SK-N-SH treated with all-trans-retinoic acid at 6 μM for 48 hours (cell line): ENCODE results near the gene DUSP3.

ENCODE experiments used
- ARNTL ChIP-seq: fragments of 450-650 bp; formaldehyde crosslinking; IDR thresholded peaks from 2 replicates; pipeline ENCODE4 v1.5.0; 2020; ENCODE audit warnings: low read depth, mild to moderate bottlenecking, moderate library complexity, borderline replicate concordance
- CSDC2 ChIP-seq: fragments of 250-450 bp; sonication (Bioruptor Pico); IDR thresholded peaks from 2 replicates; pipeline ENCODE4 v1.5.0; 2020; ENCODE audit warnings: mild to moderate bottlenecking, moderate library complexity
- GLIS3 ChIP-seq: fragments of 250-450 bp; sonication (Bioruptor Pico); IDR thresholded peaks from 2 replicates; pipeline ENCODE4 v1.5.0; 2020; ENCODE audit warnings: mild to moderate bottlenecking, moderate library complexity
- OSR1 ChIP-seq: fragments of 250-450 bp; sonication (Bioruptor Pico); IDR thresholded peaks from 2 replicates; pipeline ENCODE4 v1.8.0; 2022; ENCODE audit warnings: moderate library complexity, mild to moderate bottlenecking, inconsistent platforms
- RARB ChIP-seq: fragments of 250-450 bp; sonication (Bioruptor Pico); IDR thresholded peaks from 2 replicates; pipeline ENCODE4 v1.8.0; 2021; ENCODE audit warnings: mild to moderate bottlenecking, moderate library complexity
- ZC3H10 ChIP-seq: fragments of 250-450 bp; sonication (Bioruptor Pico); IDR thresholded peaks from 2 replicates; pipeline ENCODE4 v1.5.1; 2021; ENCODE audit warnings: mild to moderate bottlenecking, moderate library complexity
- ZFP3 ChIP-seq: fragments of 250-450 bp; sonication (Bioruptor Pico); IDR thresholded peaks from 2 replicates; pipeline ENCODE4 v1.5.0; 2020; ENCODE audit warnings: mild to moderate bottlenecking, moderate library complexity
- ZNF8 ChIP-seq: fragments of 450-650 bp; formaldehyde crosslinking; IDR thresholded peaks from 2 replicates; pipeline ENCODE4 v1.5.0; 2020; ENCODE audit warnings: mild to moderate bottlenecking, moderate library complexity
- TF ChIP-seq, protein P1 (sequence below): fragments of 250-450 bp; sonication (Bioruptor Pico); IDR thresholded peaks from 2 replicates; pipeline ENCODE4 v1.5.0; 2020; ENCODE audit warnings: mild to moderate bottlenecking, moderate library complexity
- TF ChIP-seq, protein P2 (sequence below): fragments of 250-450 bp; sonication (Bioruptor Pico); IDR thresholded peaks from 2 replicates; pipeline ENCODE4 v1.8.0; 2020; ENCODE audit warnings: mild to moderate bottlenecking, moderate library complexity, borderline replicate concordance
- TF ChIP-seq, protein P3 (sequence below): fragments of 250-450 bp; sonication (Bioruptor Pico); IDR thresholded peaks from 2 replicates; pipeline ENCODE4 v1.8.0; 2021; ENCODE audit warnings: low read depth, mild to moderate bottlenecking, moderate library complexity, borderline replicate concordance

DNA sequence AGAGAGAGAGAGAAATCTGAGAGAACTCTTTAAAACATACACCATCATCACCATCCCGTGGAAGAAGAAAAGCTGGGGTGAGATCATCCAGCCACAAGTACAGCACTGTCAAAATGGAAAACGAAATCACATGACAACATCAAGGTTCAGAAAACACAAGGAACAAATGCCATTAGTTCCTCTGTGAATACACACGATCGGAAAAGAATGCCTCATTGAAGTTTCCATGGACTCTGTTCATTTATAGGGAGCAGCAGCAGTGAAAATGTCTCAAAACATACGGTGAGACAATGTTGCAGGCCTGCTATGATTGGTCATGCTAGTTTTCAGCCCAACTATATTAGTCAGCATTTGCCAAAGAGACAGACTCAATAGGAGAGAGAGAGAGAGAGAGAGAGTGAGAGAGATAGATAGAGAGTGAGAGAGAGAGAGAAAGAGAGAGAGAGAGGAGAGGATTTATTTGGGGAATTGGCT lies 5.9 kb upstream of the DUSP3 start:
- TF ChIP-seq, protein P1, sequence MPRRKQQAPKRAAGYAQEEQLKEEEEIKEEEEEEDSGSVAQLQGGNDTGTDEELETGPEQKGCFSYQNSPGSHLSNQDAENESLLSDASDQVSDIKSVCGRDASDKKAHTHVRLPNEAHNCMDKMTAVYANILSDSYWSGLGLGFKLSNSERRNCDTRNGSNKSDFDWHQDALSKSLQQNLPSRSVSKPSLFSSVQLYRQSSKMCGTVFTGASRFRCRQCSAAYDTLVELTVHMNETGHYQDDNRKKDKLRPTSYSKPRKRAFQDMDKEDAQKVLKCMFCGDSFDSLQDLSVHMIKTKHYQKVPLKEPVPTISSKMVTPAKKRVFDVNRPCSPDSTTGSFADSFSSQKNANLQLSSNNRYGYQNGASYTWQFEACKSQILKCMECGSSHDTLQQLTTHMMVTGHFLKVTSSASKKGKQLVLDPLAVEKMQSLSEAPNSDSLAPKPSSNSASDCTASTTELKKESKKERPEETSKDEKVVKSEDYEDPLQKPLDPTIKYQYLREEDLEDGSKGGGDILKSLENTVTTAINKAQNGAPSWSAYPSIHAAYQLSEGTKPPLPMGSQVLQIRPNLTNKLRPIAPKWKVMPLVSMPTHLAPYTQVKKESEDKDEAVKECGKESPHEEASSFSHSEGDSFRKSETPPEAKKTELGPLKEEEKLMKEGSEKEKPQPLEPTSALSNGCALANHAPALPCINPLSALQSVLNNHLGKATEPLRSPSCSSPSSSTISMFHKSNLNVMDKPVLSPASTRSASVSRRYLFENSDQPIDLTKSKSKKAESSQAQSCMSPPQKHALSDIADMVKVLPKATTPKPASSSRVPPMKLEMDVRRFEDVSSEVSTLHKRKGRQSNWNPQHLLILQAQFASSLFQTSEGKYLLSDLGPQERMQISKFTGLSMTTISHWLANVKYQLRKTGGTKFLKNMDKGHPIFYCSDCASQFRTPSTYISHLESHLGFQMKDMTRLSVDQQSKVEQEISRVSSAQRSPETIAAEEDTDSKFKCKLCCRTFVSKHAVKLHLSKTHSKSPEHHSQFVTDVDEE, result no peak
- no peak for TF ChIP-seq CSDC2 (CRISPR knock-in tag)
- no peak for TF ChIP-seq OSR1 (CRISPR knock-in tag)
- TF ChIP-seq, protein P2, sequence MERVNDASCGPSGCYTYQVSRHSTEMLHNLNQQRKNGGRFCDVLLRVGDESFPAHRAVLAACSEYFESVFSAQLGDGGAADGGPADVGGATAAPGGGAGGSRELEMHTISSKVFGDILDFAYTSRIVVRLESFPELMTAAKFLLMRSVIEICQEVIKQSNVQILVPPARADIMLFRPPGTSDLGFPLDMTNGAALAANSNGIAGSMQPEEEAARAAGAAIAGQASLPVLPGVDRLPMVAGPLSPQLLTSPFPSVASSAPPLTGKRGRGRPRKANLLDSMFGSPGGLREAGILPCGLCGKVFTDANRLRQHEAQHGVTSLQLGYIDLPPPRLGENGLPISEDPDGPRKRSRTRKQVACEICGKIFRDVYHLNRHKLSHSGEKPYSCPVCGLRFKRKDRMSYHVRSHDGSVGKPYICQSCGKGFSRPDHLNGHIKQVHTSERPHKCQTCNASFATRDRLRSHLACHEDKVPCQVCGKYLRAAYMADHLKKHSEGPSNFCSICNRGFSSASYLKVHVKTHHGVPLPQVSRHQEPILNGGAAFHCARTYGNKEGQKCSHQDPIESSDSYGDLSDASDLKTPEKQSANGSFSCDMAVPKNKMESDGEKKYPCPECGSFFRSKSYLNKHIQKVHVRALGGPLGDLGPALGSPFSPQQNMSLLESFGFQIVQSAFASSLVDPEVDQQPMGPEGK (CRISPR knock-in tag), result no peak
- no peak for TF ChIP-seq ZC3H10 (CRISPR knock-in tag)
- TF ChIP-seq ZNF8 (CRISPR knock-in tag), result no peak
- TF ChIP-seq ARNTL (CRISPR knock-in tag), result no peak
- no peak for TF ChIP-seq ZFP3 (CRISPR knock-in tag)
- TF ChIP-seq, protein P3, sequence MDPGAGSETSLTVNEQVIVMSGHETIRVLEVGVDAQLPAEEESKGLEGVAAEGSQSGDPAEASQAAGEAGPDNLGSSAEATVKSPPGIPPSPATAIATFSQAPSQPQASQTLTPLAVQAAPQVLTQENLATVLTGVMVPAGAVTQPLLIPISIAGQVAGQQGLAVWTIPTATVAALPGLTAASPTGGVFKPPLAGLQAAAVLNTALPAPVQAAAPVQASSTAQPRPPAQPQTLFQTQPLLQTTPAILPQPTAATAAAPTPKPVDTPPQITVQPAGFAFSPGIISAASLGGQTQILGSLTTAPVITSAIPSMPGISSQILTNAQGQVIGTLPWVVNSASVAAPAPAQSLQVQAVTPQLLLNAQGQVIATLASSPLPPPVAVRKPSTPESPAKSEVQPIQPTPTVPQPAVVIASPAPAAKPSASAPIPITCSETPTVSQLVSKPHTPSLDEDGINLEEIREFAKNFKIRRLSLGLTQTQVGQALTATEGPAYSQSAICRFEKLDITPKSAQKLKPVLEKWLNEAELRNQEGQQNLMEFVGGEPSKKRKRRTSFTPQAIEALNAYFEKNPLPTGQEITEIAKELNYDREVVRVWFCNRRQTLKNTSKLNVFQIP (CRISPR knock-in tag), result no peak
- no peak for TF ChIP-seq GLIS3 (CRISPR knock-in tag)
- no peak for TF ChIP-seq RARB
